Brain microvascular endothelial cell (primary cell): ENCODE data around the gene SIPA1L3.
"Not testable (repeated sequence)": the region's sequence is repeated elsewhere in the genome, so short reads cannot be mapped to it uniquely, and the experiment has no call there.

Experiments
- DNase-seq: peaks from one replicate; pipeline ENCODE4 v3.0.0-alpha.2; 2020
- H3K27ac ChIP-seq: fragments of 250-450 bp; sonication (Bioruptor Pico); 2 replicates; pipeline ENCODE4 v1.5.1; 2020; ENCODE audit warnings: mild to moderate bottlenecking, moderate library complexity
- H3K27me3 ChIP-seq: fragments of 250-450 bp; sonication (Bioruptor Pico); replicated peaks from 2 replicates; pipeline ENCODE4 v1.5.1; 2020; ENCODE audit warnings: mild to moderate bottlenecking
- H3K36me3 ChIP-seq: fragments of 250-450 bp; sonication (Bioruptor Pico); replicated peaks from 2 replicates; pipeline ENCODE4 v1.5.1; 2020; ENCODE audit warnings: mild to moderate bottlenecking
- H3K4me3 ChIP-seq: 2 replicates; pipeline ENCODE4 v1.5.1; 2011; ENCODE audit warnings: low read depth, mild to moderate bottlenecking, control low read depth, low read length, moderate library complexity
- CTCF ChIP-seq: IDR thresholded peaks from 2 replicates; pipeline ENCODE4 v1.5.1; 2011; ENCODE audit warnings: low read depth, mild to moderate bottlenecking, moderate library complexity, low read length, control low read depth, inconsistent platforms; ENCODE audit errors: missing control alignments
- in situ Hi-C: cut with HindIII; loops from 2 replicates; pipeline ENCODE4 v1.10.0; 2017; ENCODE audit warnings: low sequenced_read_pairs, low pct_ligation_motif_present

SIPA1L3 gene

GRCh38 chr19:38227287-38228004, 320.4 kb downstream of the SIPA1L3 start:
- no peaks in the 10 kb centered on the region for H3K36me3 ChIP-seq
- no peak for TF ChIP-seq CTCF
- DNase-seq = no peak
- no peaks in the 10 kb centered on the region for H3K27me3 ChIP-seq
- H3K4me3 ChIP-seq = no peak overlapping the region
- no peak overlapping the region for H3K27ac ChIP-seq
- in situ Hi-C loops = no loop called here

GRCh38 chr19:38228005-38228377, 321.0 kb downstream of the SIPA1L3 start:
- in situ Hi-C loops = no loop called here
- H3K27me3 ChIP-seq = no peaks in the 10 kb centered on the region
- no peaks in the 10 kb centered on the region for H3K36me3 ChIP-seq
- H3K4me3 ChIP-seq = no peak overlapping the region
- no peak for TF ChIP-seq CTCF
- no peak overlapping the region for H3K27ac ChIP-seq
- DNase-seq = no peak

GRCh38 chr19:38228491-38229439, 321.8 kb downstream of the SIPA1L3 start:
- no peaks in the 10 kb centered on the region for H3K27me3 ChIP-seq
- H3K36me3 ChIP-seq = no peaks in the 10 kb centered on the region
- TF ChIP-seq CTCF = no peak
- no peak for DNase-seq
- no peak overlapping the region for H3K27ac ChIP-seq
- peak overlapping the region; percentile 51 for H3K4me3 ChIP-seq
- in situ Hi-C loops = no loop called here

- Histone ChIP-seq H3K27me3 (no peaks in the 10 kb centered on the region), H3K4me3 (peak overlapping the region; percentile 51), H3K27ac (no peak overlapping the region), H3K36me3 (no peaks in the 10 kb centered on the region)
- peak; percentile 60 for DNase-seq
- no peak for TF ChIP-seq CTCF
- in situ Hi-C loops = loop anchor here (5.0 kb wide), 1 partner anchor 88 kb away; the partner anchor contains the start of genes KCNK6 and YIF1B
Observed at GRCh38 chr19:38229585-38230073, 322.6 kb downstream of the SIPA1L3 start.

GRCh38 chr19:38230506-38231133, 323.6 kb downstream of the SIPA1L3 start:
- in situ Hi-C loops = loop anchor here (5.0 kb wide), 1 partner anchor 87 kb away; the partner anchor contains the start of genes KCNK6 and YIF1B
- H3K27ac ChIP-seq, H3K36me3 ChIP-seq, DNase-seq, H3K4me3 ChIP-seq, H3K27me3 ChIP-seq: not testable (repeated sequence)
